ENCODE measurements around the gene ZCCHC17. TPM values are rescaled to one million over a fixed set of nuclear protein-coding genes. Genes with fewer than 3 reads are reported as not detected.

Gene ZCCHC17
- total RNA-seq, 1 experiment from 2014 or later, result 42.0 TPM

- TF ChIP-seq E2F1 (CRISPR knock-in tag; IDR thresholded peaks at IDR 0.05), result no peak
- TF ChIP-seq ZBTB21 (CRISPR knock-in tag; IDR thresholded peaks at IDR 0.05; ENCODE audit: borderline replicate concordance), result no peak
- no peak for TF ChIP-seq STAT6 (CRISPR knock-in tag; conservative IDR thresholded peaks at IDR 0.05; ENCODE audit: low read depth)
- no peak; the same call in 1 of the 2 replicates for TF ChIP-seq ERG (CRISPR knock-in tag; IDR thresholded peaks at IDR 0.05)
- TF ChIP-seq TP53 (CRISPR knock-in tag; IDR thresholded peaks at IDR 0.05), result no peak
- no peak for TF ChIP-seq EMX1 (CRISPR knock-in tag; IDR thresholded peaks at IDR 0.05)
- no peak for TF ChIP-seq IRF1 (CRISPR knock-in tag; IDR thresholded peaks at IDR 0.05)
- TF ChIP-seq NFYB (CRISPR knock-in tag; conservative IDR thresholded peaks at IDR 0.05; ENCODE audit: low read depth), result peak; percentile 73
- no peak for TF ChIP-seq ZNF671 (CRISPR knock-in tag; IDR thresholded peaks at IDR 0.05)
- TF ChIP-seq ZNF263 (CRISPR knock-in tag; IDR thresholded peaks at IDR 0.05; ENCODE audit: low read depth), result no peak
- TF ChIP-seq SOX15 (CRISPR knock-in tag; IDR thresholded peaks at IDR 0.05), result no peak
- peak; percentile 66; the same call in 1 of the 2 replicates for TF ChIP-seq FOXK1 (CRISPR knock-in tag; IDR thresholded peaks at IDR 0.05)
- peak; percentile 64; the same call in 1 of the 2 replicates for TF ChIP-seq SP1 (CRISPR knock-in tag; conservative IDR thresholded peaks at IDR 0.05)
- no peak for TF ChIP-seq NR3C1 (CRISPR knock-in tag; conservative IDR thresholded peaks at IDR 0.05; ENCODE audit: low read depth)
These were observed at the start of gene ZCCHC17, which contains the start of gene SNRNP40 (continued) for GRCh38 chr1:31296486-31297276.

- H3K27me3 Mint-ChIP-seq (ENCODE audit: low read depth), result no peaks in the 10 kb centered on the region; the same call in 1 of the 2 replicates
- no peak for DNase-seq (ENCODE audit: low spot score)
- H3K4me3 Mint-ChIP-seq, result no peak overlapping the region
- H3K36me3 Mint-ChIP-seq, result no peaks in the 10 kb centered on the region
- H3K4me1 Mint-ChIP-seq, result no peaks in the 10 kb centered on the region
- H3K9me3 Mint-ChIP-seq, result no peaks in the 10 kb centered on the region
- ATAC-seq, result 0 out of 2 replicates have a peak, but pooled peaks have one; percentile 30
- CTCF ChIA-PET, result interaction anchor here (0.6 to 1.9 kb wide), 4 partner anchors 19 to 148 kb away, joined by 3 to 4 read pairs (median 4); no protein-coding TSS in a partner anchor
- H3K27ac Mint-ChIP-seq, result no peak overlapping the region
- POLR2A ChIA-PET, result no interaction called here
- TF ChIP-seq ZNF512 (CRISPR knock-in tag; IDR thresholded peaks at IDR 0.05; ENCODE audit: borderline replicate concordance) (no peak), FOXP4 (CRISPR knock-in tag; IDR thresholded peaks at IDR 0.05) (no peak), IRF1 (CRISPR knock-in tag; IDR thresholded peaks at IDR 0.05) (no peak), ATF2 (CRISPR knock-in tag; IDR thresholded peaks at IDR 0.05; ENCODE audit: borderline replicate concordance, low read depth) (no peak), EMX1 (CRISPR knock-in tag; IDR thresholded peaks at IDR 0.05) (no peak), ATF3 (CRISPR knock-in tag; conservative IDR thresholded peaks at IDR 0.05) (no peak), ATF1 (CRISPR knock-in tag; IDR thresholded peaks at IDR 0.05) (no peak), MAX (CRISPR knock-in tag; IDR thresholded peaks at IDR 0.05) (no peak), ZNF121 (CRISPR knock-in tag; IDR thresholded peaks at IDR 0.05) (no peak), KAT7 (CRISPR knock-in tag; IDR thresholded peaks at IDR 0.05; ENCODE audit: borderline replicate concordance) (no peak), ZNF317 (CRISPR knock-in tag; IDR thresholded peaks at IDR 0.05; ENCODE audit: borderline replicate concordance, low read depth) (no peak)
These were observed 48.6 kb upstream of the ZCCHC17 start for GRCh38 chr1:31248276-31248675.

Measured in WTC11 (cell line).